H1 (cell line): ENCODE data around the gene SLC8A1. TPM values are rescaled to one million over a fixed set of nuclear protein-coding genes. Genes with fewer than 3 reads are reported as not detected.

Experiments used
- CTCF ChIA-PET: fragments of 300-600 bp; sonication (Branson Sonifier 250); formaldehyde crosslinking; loops from one replicate; lab custom pipeline; 2021; ENCODE audit not compliant: partially characterized antibody; lab: Charles Lee
- POLR2A ChIA-PET: fragments of 300-600 bp; sonication (Branson Sonifier 250); formaldehyde crosslinking; loops from one replicate; lab custom pipeline; 2021; ENCODE audit warnings: inconsistent platforms; ENCODE audit not compliant: partially characterized antibody; lab: Charles Lee
- DNase-seq, 2 experiments: peaks; one replicate each; pipeline versions ENCODE4 v3.0.0 to v3.0.0-alpha.2; 2010 to 2022; ENCODE audit warnings: low spot score in 2 of 2, low read depth in 1 of 2, mixed read lengths in 1 of 2
- FAIRE-seq: peaks from 2 replicates; lab custom pipeline; 2011; peaks lifted over from hg19 to GRCh38; lab: Jason Lieb, UNC
- H2AFZ ChIP-seq: 2 replicates; pipeline ENCODE4 v1.8.1; 2012; ENCODE audit warnings: low read length, inconsistent platforms
- H2AK5ac ChIP-seq: 2 replicates; pipeline ENCODE4 v1.6.1; 2013; ENCODE audit warnings: low read depth, low read length
- H2BK120ac ChIP-seq: replicated peaks from 2 replicates; pipeline ENCODE3; 2013; ENCODE audit warnings: low read depth, low read length, inconsistent platforms
- H2BK12ac ChIP-seq: 2 replicates; pipeline ENCODE4 v1.6.1; 2013; ENCODE audit warnings: low read depth, low read length
- H2BK15ac ChIP-seq: 2 replicates; pipeline ENCODE4 v1.6.1; 2013; ENCODE audit warnings: low read length
- H2BK20ac ChIP-seq: 2 replicates; pipeline ENCODE4 v1.6.1; 2013; ENCODE audit warnings: low read length
- H2BK5ac ChIP-seq: 2 replicates; pipeline ENCODE4 v1.6.1; 2013; ENCODE audit warnings: low read depth, low read length
- H3K14ac ChIP-seq: 2 replicates; pipeline ENCODE4 v1.6.1; 2013; ENCODE audit warnings: inconsistent platforms; ENCODE audit not compliant: insufficient read length
- H3K18ac ChIP-seq: 2 replicates; pipeline ENCODE4 v1.6.1; 2013; ENCODE audit warnings: low read length; ENCODE audit errors: extremely low read depth
- H3K23ac ChIP-seq: 2 replicates; pipeline ENCODE4 v1.6.1; 2013; ENCODE audit warnings: inconsistent platforms; ENCODE audit not compliant: insufficient read length
- H3K23me2 ChIP-seq: 2 replicates; pipeline ENCODE4 v1.6.1; 2013; ENCODE audit warnings: low read depth, low read length
- H3K27ac ChIP-seq: 2 replicates; pipeline ENCODE4 v1.6.1; 2011; ENCODE audit warnings: low read depth, low read length, inconsistent platforms
- H3K27me3 ChIP-seq, 4 experiments: replicated peaks in 1 of 4; 1 replicate in 1 of 4; 2 replicates in 3 of 4; pipeline versions ENCODE4 v1.6.1 to v1.8.1; 2011 to 2013; ENCODE audit warnings: low read length in 3 of 4, mild to moderate bottlenecking in 3 of 4, inconsistent platforms in 2 of 4, mixed read lengths in 2 of 4, moderate library complexity in 1 of 4; ENCODE audit not compliant: control insufficient read depth in 3 of 4, insufficient read depth in 3 of 4; ENCODE audit errors: extremely low read depth in 1 of 4
- H3K36me3 ChIP-seq, 4 experiments: 2 replicates each; pipeline versions ENCODE4 v1.6.1 to v1.8.1; 2011 to 2013; ENCODE audit warnings: mild to moderate bottlenecking in 4 of 4, low read length in 3 of 4, moderate library complexity in 2 of 4, control low read depth in 1 of 4, inconsistent platforms in 1 of 4; ENCODE audit not compliant: insufficient read depth in 4 of 4, control insufficient read depth in 2 of 4
- H3K4ac ChIP-seq: replicated peaks from 2 replicates; pipeline ENCODE3; 2013; ENCODE audit warnings: low read length, low read depth, mixed read lengths, inconsistent platforms; ENCODE audit not compliant: insufficient read length
- H3K4me1 ChIP-seq, 4 experiments: replicated peaks in 1 of 4; 1 replicate in 1 of 4; 2 replicates in 3 of 4; pipeline versions ENCODE4 v1.6.1 to v1.8.1; 2011 to 2013; ENCODE audit warnings: low read length in 3 of 4, inconsistent platforms in 2 of 4, mixed read lengths in 1 of 4; ENCODE audit not compliant: insufficient read depth in 4 of 4, control insufficient read depth in 3 of 4
- H3K4me2 ChIP-seq, 2 experiments: 2 replicates each; pipeline versions ENCODE4 v1.6.1 to v1.8.1; 2011 to 2013; ENCODE audit warnings: low read depth in 2 of 2, low read length in 2 of 2, control low read depth in 1 of 2, inconsistent platforms in 1 of 2, mild to moderate bottlenecking in 1 of 2; ENCODE audit not compliant: insufficient read depth in 1 of 2
- H3K4me3 ChIP-seq, 4 experiments: fragments of 200-600, 300-600 bp in 1 of 4; sonication (generic), shearing (Covaris generic), sonication (Bioruptor Twin) in 1 of 4; 2 replicates each; pipeline versions ENCODE4 v1.5.1 to v1.8.1; 2011 to 2016; ENCODE audit warnings: low read length in 4 of 4, low read depth in 3 of 4, control low read depth in 2 of 4, inconsistent platforms in 2 of 4, mild to moderate bottlenecking in 2 of 4, mixed read lengths in 1 of 4, moderate library complexity in 1 of 4; ENCODE audit not compliant: insufficient read depth in 2 of 4; ENCODE audit errors: extremely low read depth in 1 of 4
- H3K56ac ChIP-seq: replicated peaks from 2 replicates; pipeline ENCODE3; 2013; ENCODE audit warnings: low read depth, mild to moderate bottlenecking, mixed read lengths, low read length, inconsistent platforms; ENCODE audit not compliant: insufficient read length
- H3K79me1 ChIP-seq: 2 replicates; pipeline ENCODE4 v1.6.1; 2013; ENCODE audit warnings: low read depth, low read length, control low read depth
- H3K79me2 ChIP-seq, 2 experiments: 2 replicates each; pipeline versions ENCODE4 v1.6.1 to v1.8.1; 2012 to 2013; ENCODE audit warnings: low read length in 2 of 2, mild to moderate bottlenecking in 2 of 2, inconsistent platforms in 1 of 2; ENCODE audit not compliant: insufficient read depth in 2 of 2, control insufficient read depth in 1 of 2
- H3K9ac ChIP-seq, 4 experiments: replicated peaks in 1 of 4; 1 replicate in 1 of 4; 2 replicates in 3 of 4; pipeline versions ENCODE4 v1.6.1 to v1.8.1; 2011 to 2013; ENCODE audit warnings: low read depth in 3 of 4, low read length in 3 of 4, control low read depth in 2 of 4, mild to moderate bottlenecking in 2 of 4, moderate library complexity in 2 of 4, inconsistent platforms in 1 of 4; ENCODE audit errors: extremely low read depth in 1 of 4
- H3K9me3 ChIP-seq, 2 experiments: 2 replicates each; pipeline versions ENCODE4 v1.6.1 to v1.8.1; 2012 to 2013; ENCODE audit warnings: mild to moderate bottlenecking in 2 of 2, moderate library complexity in 2 of 2, control low read depth in 1 of 2, inconsistent platforms in 1 of 2, low read depth in 1 of 2, low read length in 1 of 2, mixed read lengths in 1 of 2; ENCODE audit not compliant: insufficient read depth in 2 of 2
- H4K20me1 ChIP-seq, 2 experiments: replicated peaks in 1 of 2; 2 replicates each; pipeline versions ENCODE3 to v1.8.1; 2011 to 2013; ENCODE audit warnings: inconsistent platforms in 2 of 2, low read length in 2 of 2, mild to moderate bottlenecking in 1 of 2; ENCODE audit not compliant: insufficient read depth in 2 of 2, control insufficient read depth in 1 of 2
- H4K5ac ChIP-seq: 2 replicates; pipeline ENCODE4 v1.6.1; 2013; ENCODE audit warnings: low read length, low read depth, mixed read lengths, inconsistent platforms; ENCODE audit not compliant: insufficient read length
- H4K8ac ChIP-seq: 2 replicates; pipeline ENCODE4 v1.8.0; 2013; ENCODE audit warnings: mild to moderate bottlenecking, moderate library complexity, low read length, inconsistent platforms; ENCODE audit not compliant: insufficient read depth; ENCODE audit errors: extremely low read depth
- H4K91ac ChIP-seq: replicated peaks from 2 replicates; pipeline ENCODE3; 2013; ENCODE audit warnings: low read length, mixed read lengths, inconsistent platforms; ENCODE audit not compliant: insufficient read length
- CBX5 ChIP-seq: fragments of 300-800, 300-1000 bp; sonication (generic); IDR thresholded peaks from 2 replicates; pipeline ENCODE4 v1.7.1; 2016; ENCODE audit warnings: antibody characterized with exemption, low read length, low read depth
- CREB1 ChIP-seq: IDR thresholded peaks from 2 replicates; pipeline ENCODE4 v1.6.1; 2012; ENCODE audit warnings: inconsistent platforms
- EZH2 ChIP-seq: fragments of 200-600 bp; sonication (generic); IDR thresholded peaks from 2 replicates; pipeline ENCODE4 v1.7.1; 2012; ENCODE audit warnings: low read depth, mild to moderate bottlenecking, moderate library complexity, low read length, inconsistent platforms; ENCODE audit not compliant: severe bottlenecking
- GABPA ChIP-seq: IDR thresholded peaks from 2 replicates; pipeline ENCODE4 v1.6.1; 2011; ENCODE audit warnings: mild to moderate bottlenecking, low read length, moderate library complexity, borderline replicate concordance; ENCODE audit not compliant: insufficient read depth
- HDAC6 ChIP-seq: IDR thresholded peaks from one replicate; pipeline ENCODE4 v1.7.1; 2012; ENCODE audit warnings: low read depth, mild to moderate bottlenecking, inconsistent platforms, low read length, moderate library complexity
- JUND ChIP-seq: IDR thresholded peaks from 2 replicates; pipeline ENCODE4 v1.6.1; 2011; ENCODE audit warnings: mild to moderate bottlenecking, improper control_type of control experiment, low read length
- KDM5A ChIP-seq: fragments of 200-600 bp; IDR thresholded peaks from 2 replicates; pipeline ENCODE4 v1.7.1; 2012; ENCODE audit warnings: mild to moderate bottlenecking, low read length, inconsistent platforms, mixed read lengths
- MAFK ChIP-seq: IDR thresholded peaks from 2 replicates; pipeline ENCODE4 v1.6.1; 2012; ENCODE audit warnings: low read depth, mild to moderate bottlenecking, improper control_type of control experiment, low read length
- NRF1 ChIP-seq: IDR thresholded peaks from 2 replicates; pipeline ENCODE4 v1.6.1; 2011; ENCODE audit warnings: mild to moderate bottlenecking, low read depth, low read length, improper control_type of control experiment
- PHF8 ChIP-seq: fragments of 200-600 bp; sonication (generic); conservative IDR thresholded peaks from 2 replicates; pipeline ENCODE4 v1.7.1; 2012; ENCODE audit warnings: low read depth, mild to moderate bottlenecking, inconsistent platforms, low read length, moderate library complexity
- POLR2A ChIP-seq, 2 experiments: IDR thresholded peaks; 1 replicate in 1 of 2; 2 replicates in 1 of 2; pipeline ENCODE4 v1.6.1; 2011; ENCODE audit warnings: low read depth in 2 of 2, low read length in 2 of 2, mild to moderate bottlenecking in 2 of 2; ENCODE audit errors: control extremely low read depth in 1 of 2
- POLR2AphosphoS5 ChIP-seq: IDR thresholded peaks from 2 replicates; pipeline ENCODE4 v1.6.1; 2011; ENCODE audit warnings: low read depth, low read length
- RBBP5 ChIP-seq: IDR thresholded peaks from 2 replicates; pipeline ENCODE4 v1.7.1; 2012; ENCODE audit warnings: low read depth, mild to moderate bottlenecking, inconsistent platforms, low read length, moderate library complexity, borderline replicate concordance
- RXRA ChIP-seq: IDR thresholded peaks from 2 replicates; pipeline ENCODE4 v1.6.1; 2011; ENCODE audit warnings: low read depth, mild to moderate bottlenecking, low read length, moderate library complexity; ENCODE audit not compliant: insufficient read depth
- SIX5 ChIP-seq: IDR thresholded peaks from 2 replicates; pipeline ENCODE4 v1.6.1; 2011; ENCODE audit warnings: mild to moderate bottlenecking, low read depth, low read length
- SP2 ChIP-seq: IDR thresholded peaks from 2 replicates; pipeline ENCODE4 v1.6.1; 2012; ENCODE audit warnings: mild to moderate bottlenecking, low read length, inconsistent platforms
- TAF1 ChIP-seq: IDR thresholded peaks from 2 replicates; pipeline ENCODE4 v1.6.1; 2011; ENCODE audit warnings: mild to moderate bottlenecking, low read depth, low read length
- TBP ChIP-seq: IDR thresholded peaks from 2 replicates; pipeline ENCODE4 v1.6.1; 2011; ENCODE audit warnings: low read depth, low read length, improper control_type of control experiment
- polyA plus RNA-seq, 7 experiments: library from polyadenylated mRNA; depleted of rRNA in 3 of 7; stranded (reverse) in 5 of 7; unstranded in 2 of 7; fragments of >200 nt in 5 of 7; fragments of 200-250 nt in 2 of 7; gene quantifications; 1 replicate in 5 of 7; 2 replicates in 1 of 7; 4 replicates in 1 of 7; pipeline versions ENCODE4 v1.2.1 to v1.2.3, GENCODE V29; 2011 to 2013; ENCODE audit warnings: missing spikeins in 2 of 7, mixed read lengths in 2 of 7
- total RNA-seq: library from RNA; stranded (reverse); fragmentation: NEBNext Ultra II Directional; extraction: Animal tissue kit (Norgen Biotek cat#: 25700); gene quantifications from 2 replicates; pipeline ENCODE4 v1.2.1, GENCODE V29; 2021

SLC8A1 gene
- total and polyA plus RNA-seq, 2 of the 8 experiments (the other 6 are each of a cell fraction or from before 2014, with no cell fraction given): 0.68 to 3.6 TPM

DNA sequence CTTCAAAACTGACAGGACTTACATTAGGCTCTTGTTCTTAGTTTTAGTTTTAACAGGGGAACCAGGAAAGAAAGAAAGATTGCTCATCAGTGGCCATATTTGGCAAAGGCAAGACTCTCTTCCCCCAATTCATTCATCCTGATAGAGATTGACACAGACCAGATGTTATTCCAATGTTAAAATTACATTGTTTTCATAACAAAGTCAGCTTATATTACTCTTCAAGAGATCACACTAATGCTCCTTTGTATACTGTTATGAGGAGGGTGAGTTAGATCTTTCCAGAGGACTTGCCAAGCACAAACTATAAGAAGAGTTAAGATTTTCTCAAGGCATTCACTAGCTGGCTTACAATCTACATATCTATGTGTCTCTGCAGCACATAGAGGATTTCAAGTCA is 252.1 kb downstream of the SLC8A1 start:
- no peak overlapping the region for H2BK15ac ChIP-seq
- H3K23ac ChIP-seq: no peak overlapping the region
- H3K4me3 ChIP-seq: no peak overlapping the region
- no peaks in the 10 kb centered on the region for H3K27me3 ChIP-seq
- H4K8ac ChIP-seq: no peak overlapping the region
- H2BK120ac ChIP-seq: no peak overlapping the region
- H3K36me3 ChIP-seq: no peaks in the 10 kb centered on the region; a peak in 1 of 8 replicates
- no peak overlapping the region for H2AK5ac ChIP-seq
- H3K18ac ChIP-seq: no peak overlapping the region
- H3K4me2 ChIP-seq: no peak overlapping the region
- no peak overlapping the region for H4K91ac ChIP-seq
- no peaks in the 10 kb centered on the region for H3K79me2 ChIP-seq
- no peak overlapping the region for H2BK12ac ChIP-seq
- H3K4me1 ChIP-seq: peaks cover 0 to 3% (median 0%) of the 10 kb centered on the region in 4 experiments; a peak in 1 of 7 replicates
- H3K23me2 ChIP-seq: no peaks in the 10 kb centered on the region
- no peak for FAIRE-seq
- no peaks in the 10 kb centered on the region for H3K79me1 ChIP-seq
- no peak overlapping the region for H3K56ac ChIP-seq
- no peaks in the 10 kb centered on the region for H3K9me3 ChIP-seq
- no peak overlapping the region for H2AFZ ChIP-seq
- no peak overlapping the region for H4K5ac ChIP-seq
- CTCF ChIA-PET: interaction anchor here (1.0 kb wide), 1 partner anchor 14 kb away, joined by 4 read pairs; no protein-coding TSS in a partner anchor
- no peak for DNase-seq
- POLR2A ChIA-PET: no interaction called here
- no peaks in the 10 kb centered on the region for H4K20me1 ChIP-seq
- no peak overlapping the region for H3K27ac ChIP-seq
- no peak overlapping the region for H3K4ac ChIP-seq
- H3K14ac ChIP-seq: no peak overlapping the region
- no peak overlapping the region for H2BK20ac ChIP-seq
- no peak overlapping the region for H2BK5ac ChIP-seq
- H3K9ac ChIP-seq: no peak overlapping the region
- TF ChIP-seq NRF1 (no peak), TBP (no peak), GABPA (no peak), SIX5 (no peak), JUND (no peak), TAF1 (no peak), CREB1 (no peak), RBBP5 (no peak), SP2 (no peak), EZH2 (no peak), RXRA (no peak), POLR2A (IDR thresholded peaks at IDR 0.05; ENCODE audit: control extremely low read depth in 1 of 2, low read depth in 2 of 2, low read length in 2 of 2) (no peak), CBX5 (no peak), POLR2AphosphoS5 (no peak), PHF8 (no peak), HDAC6 (no peak), MAFK (no peak), KDM5A (no peak)
